ENCODE measurements around the gene CTIF. TPM values are rescaled to one million over a fixed set of nuclear protein-coding genes. Genes with fewer than 3 reads are reported as not detected.

The CTIF gene
- total RNA-seq, 1 donor from 2014 or later: 81.9 TPM

GRCh38 chr18:48832938-48833700, 294.3 kb downstream of the CTIF start:
- intact Hi-C loops (cut with DNase I): no loop called here
- DNase-seq (ENCODE audit: low spot score) (peak; percentile 70), ATAC-seq (peak; percentile 20)

DNA sequence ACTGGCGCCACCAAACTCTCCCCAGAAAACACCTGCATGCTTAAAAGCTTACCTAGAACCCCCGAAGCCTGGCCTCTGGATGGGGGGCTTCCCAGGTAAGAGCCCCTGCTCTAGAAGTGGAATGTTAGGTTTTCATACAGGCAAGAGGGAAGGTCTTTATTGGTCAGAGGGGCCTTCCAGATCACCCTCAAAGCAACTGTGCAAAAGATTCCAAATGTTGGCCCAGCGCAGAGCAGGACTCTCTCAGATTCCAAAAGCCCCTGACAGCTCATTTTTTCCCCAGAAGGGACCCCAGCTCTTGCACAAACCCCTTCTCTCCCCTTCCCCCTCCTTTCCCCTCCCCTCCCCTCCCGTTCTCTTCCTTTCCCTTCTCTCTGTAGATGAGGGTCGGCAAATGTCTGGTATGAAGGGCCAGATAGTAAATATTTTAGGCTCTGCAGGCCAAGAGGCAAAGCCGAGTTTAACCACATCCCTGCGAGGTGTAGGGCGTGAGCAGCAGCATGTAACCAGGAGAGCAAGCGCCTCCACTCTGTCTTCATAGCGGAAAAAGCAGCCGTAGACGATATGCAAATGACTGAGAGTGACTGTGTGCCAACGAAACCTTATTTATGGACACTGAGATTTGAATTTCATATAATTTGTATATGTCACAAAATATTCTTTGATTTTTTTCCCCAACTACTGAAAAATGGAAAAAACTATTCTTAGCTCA, 295.0 kb downstream of the CTIF start:
- ATAC-seq (peak; percentile 20), DNase-seq (ENCODE audit: low spot score) (peak; percentile 49)
- intact Hi-C loops (cut with DNase I): no loop called here

- ATAC-seq (peak; percentile 68), DNase-seq (ENCODE audit: low spot score) (peak; percentile 77)
- intact Hi-C loops (cut with DNase I): no loop called here
These were observed 295.7 kb downstream of the CTIF start for GRCh38 chr18:48834413-48835031.

GRCh38 chr18:48835119-48835518, 296.3 kb downstream of the CTIF start:
- intact Hi-C loops (cut with DNase I): no loop called here
- ATAC-seq: no peak
- DNase-seq (ENCODE audit: low spot score): peak; percentile 1

- ATAC-seq (no peak), DNase-seq (ENCODE audit: low spot score) (peak; percentile 36)
- intact Hi-C loops (cut with DNase I): no loop called here
These were observed 296.9 kb downstream of the CTIF start for GRCh38 chr18:48835745-48836170.

DNA sequence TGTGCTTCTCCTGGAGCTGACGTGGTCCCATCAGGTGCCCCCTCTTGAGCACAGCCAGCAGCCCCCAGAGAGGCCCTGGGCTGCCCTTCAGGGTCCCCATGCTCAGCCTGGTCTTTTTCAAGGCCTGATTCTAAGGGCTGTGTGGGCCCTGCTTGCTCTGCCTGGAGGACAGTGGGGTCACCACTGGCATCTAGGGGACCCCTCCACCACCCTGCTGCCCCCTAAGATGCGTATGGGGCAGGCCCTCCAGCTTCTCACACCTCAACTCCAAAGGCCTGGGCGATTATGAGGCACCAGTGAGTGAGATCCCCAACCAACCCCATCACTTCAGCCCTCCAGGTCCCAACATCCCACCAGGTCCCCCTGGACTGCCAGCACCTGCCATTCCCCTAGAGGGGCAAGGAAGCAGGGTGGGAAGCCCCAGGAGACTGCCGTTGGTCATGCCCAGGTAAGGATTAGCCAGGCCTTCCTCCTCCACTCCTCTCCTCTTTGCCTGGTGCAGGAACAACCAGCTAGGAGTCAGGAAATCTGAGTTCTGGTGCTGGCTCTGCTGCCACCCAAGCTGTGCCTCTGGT, 297.5 kb downstream of the CTIF start:
- no peak for ATAC-seq
- intact Hi-C loops (cut with DNase I): no loop called here
- no peak for DNase-seq (ENCODE audit: low spot score)

GRCh38 chr18:48836806-48837615, 298.2 kb downstream of the CTIF start:
- ATAC-seq: no peak
- intact Hi-C loops (cut with DNase I): no loop called here
- DNase-seq (ENCODE audit: low spot score): no peak

GRCh38 chr18:48837676-48838075, 298.8 kb downstream of the CTIF start:
- ATAC-seq: no peak
- no peak for DNase-seq (ENCODE audit: low spot score)
- intact Hi-C loops (cut with DNase I): no loop called here

GRCh38 chr18:48838166-48838775, 299.4 kb downstream of the CTIF start:
- intact Hi-C loops (cut with DNase I): no loop called here

DNA sequence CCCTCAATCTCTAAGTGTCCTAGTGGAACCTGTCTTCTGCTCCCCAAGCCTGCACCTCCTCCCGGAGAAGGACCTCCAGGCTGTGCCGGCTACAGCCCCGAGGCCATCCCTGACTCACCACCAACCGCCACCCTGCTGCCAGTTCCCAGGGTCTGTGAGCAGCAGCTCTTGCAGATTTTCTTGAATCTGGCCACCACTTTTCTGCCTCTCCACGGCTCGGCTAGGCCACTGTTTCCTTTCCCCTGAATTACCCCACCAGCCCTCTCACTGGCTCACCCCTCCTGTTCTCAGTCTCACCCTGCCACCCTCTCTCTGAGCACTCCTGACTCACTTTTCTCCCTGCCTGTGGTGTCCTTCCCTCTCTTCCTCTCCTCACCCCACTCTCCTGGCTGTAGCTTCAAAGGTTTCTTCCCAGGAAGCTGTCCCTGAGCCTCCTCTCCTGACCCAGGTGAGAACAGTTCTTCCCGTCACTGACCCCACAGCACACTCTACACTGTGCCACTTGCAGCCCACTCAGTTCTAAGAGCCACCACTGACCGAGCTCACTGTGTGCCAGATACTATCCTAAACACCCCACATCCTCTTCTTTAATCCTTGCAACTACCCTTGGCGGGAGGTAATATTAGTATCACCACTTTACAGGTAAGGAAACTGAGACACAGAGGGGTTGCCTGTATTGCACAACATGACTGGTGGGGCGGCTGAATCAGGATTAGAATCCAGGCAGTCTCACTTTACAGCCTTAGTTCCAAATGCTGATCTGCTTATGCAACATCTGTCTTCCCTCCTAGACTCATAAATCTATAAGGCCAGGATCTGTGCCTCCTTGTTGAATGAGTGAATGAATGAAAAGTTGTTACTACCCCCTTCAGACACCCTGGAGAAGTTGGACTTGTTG, 300.3 kb downstream of the CTIF start:
- no peak for ATAC-seq
- intact Hi-C loops (cut with DNase I): no loop called here
- DNase-seq (ENCODE audit: low spot score): no peak

More at GRCh38 chr18:48838166-48838775, 299.4 kb downstream of the CTIF start:
- DNase-seq (ENCODE audit: low spot score) (no peak), ATAC-seq (no peak)

GRCh38 chr18:48839819-48840490, 301.1 kb downstream of the CTIF start:
- intact Hi-C loops (cut with DNase I): no loop called here
- ATAC-seq (no peak), DNase-seq (ENCODE audit: low spot score) (no peak)

- DNase-seq (ENCODE audit: low spot score) (no peak), ATAC-seq (no peak)
- intact Hi-C loops (cut with DNase I): no loop called here
These were observed 301.7 kb downstream of the CTIF start for GRCh38 chr18:48840491-48840877.

DNA sequence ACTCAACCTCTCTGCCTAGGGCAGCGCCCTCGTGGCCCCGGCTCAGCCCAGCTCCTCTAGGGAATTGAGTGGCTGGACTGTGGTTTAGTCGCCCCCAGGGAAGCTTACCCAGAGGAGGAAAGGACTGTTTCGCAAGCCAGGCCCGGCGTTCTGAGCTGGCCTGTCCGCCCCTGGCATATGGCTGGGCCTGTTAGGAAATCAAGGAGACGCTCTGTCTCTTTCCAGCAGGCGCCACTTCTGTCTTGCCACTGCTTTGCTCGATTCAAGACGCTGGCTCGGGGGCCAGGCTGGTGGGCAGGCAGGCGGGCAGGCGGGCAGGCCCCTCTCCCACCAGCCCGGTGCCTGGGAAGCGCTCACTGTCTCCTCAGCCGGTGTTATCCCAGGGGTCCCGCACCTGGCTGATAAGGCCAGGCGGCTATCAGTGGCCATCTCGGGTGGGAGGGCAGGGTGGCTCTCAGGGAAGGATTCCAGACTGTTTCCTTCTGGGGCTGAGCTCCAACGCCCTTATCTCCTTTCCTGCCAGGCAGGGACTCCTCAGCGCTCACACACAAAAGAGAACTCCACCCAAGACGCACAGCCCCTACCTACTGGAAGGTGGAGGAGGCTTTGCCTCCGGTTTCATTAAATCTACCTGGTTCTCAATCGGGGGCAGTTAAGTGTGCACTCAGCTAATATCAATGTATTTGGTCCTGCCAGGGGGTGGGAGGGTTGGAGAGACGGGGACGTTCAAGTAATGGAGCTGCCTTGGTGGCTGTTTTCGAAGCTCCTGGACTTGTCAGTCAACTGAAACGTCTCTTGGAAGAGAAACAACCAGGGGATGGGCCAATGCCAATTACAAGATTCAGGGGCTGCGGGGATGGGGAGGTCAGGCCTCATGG, 302.8 kb downstream of the CTIF start:
- intact Hi-C loops (cut with DNase I): no loop called here
- DNase-seq (ENCODE audit: low spot score) (no peak), ATAC-seq (peak; percentile 41)

GRCh38 chr18:48842259-48843061, 303.6 kb downstream of the CTIF start:
- ATAC-seq (peak; percentile 53), DNase-seq (ENCODE audit: low spot score) (no peak)
- intact Hi-C loops (cut with DNase I): no loop called here

GRCh38 chr18:48843162-48843561, 304.3 kb downstream of the CTIF start:
- ATAC-seq (no peak), DNase-seq (ENCODE audit: low spot score) (no peak)
- intact Hi-C loops (cut with DNase I): no loop called here

All from sciatic nerve (tissue), 2 donors.